ENCODE measurements around the gene KSR1.

Gene KSR1

GRCh38 chr17:27618417-27618816 lies 162.2 kb downstream of the KSR1 start:
- Histone ChIP-seq H3K4ac (ENCODE audit: low read length) (no peak overlapping the region), H3K4me1 (ENCODE audit: control insufficient read depth in 2 of 2, insufficient read depth in 1 of 2, low read depth in 1 of 2, low read length in 2 of 2) (peaks cover 0 to 1% of the 10 kb centered on the region in 2 donors), H3K18ac (ENCODE audit: low read length) (no peak overlapping the region), H3K4me3 (ENCODE audit: low read length in 2 of 2) (peak overlapping the region in 1 of 2 donors; percentile 35), H2BK5ac (ENCODE audit: low read length) (no peak overlapping the region), H3K9ac (ENCODE audit: low read depth, low read length, poor library complexity) (no peak overlapping the region), H2BK120ac (ENCODE audit: low read depth, low read length) (no peak overlapping the region), H3K27ac (replicated peaks; ENCODE audit: low read length) (no peak overlapping the region), H4K8ac (ENCODE audit: low read depth, low read length) (no peak overlapping the region), H3K79me1 (ENCODE audit: low read depth, low read length) (no peaks in the 10 kb centered on the region), H3K27me3 (ENCODE audit: control insufficient read depth in 3 of 3, insufficient read depth in 3 of 3, low read depth in 1 of 3, low read length in 3 of 3) (no peaks in the 10 kb centered on the region), H3K23ac (ENCODE audit: low read depth, low read length, poor library complexity) (no peak overlapping the region), H2AK5ac (ENCODE audit: low read depth, low read length) (no peak overlapping the region), H3K14ac (ENCODE audit: low read length) (no peak overlapping the region), H4K91ac (ENCODE audit: low read depth, low read length, poor library complexity) (no peak overlapping the region), H3K4me2 (ENCODE audit: insufficient read depth, low read length, poor library complexity, severe bottlenecking) (no peak overlapping the region), H3K36me3 (replicated peaks in 1 of 2; ENCODE audit: control insufficient read depth in 2 of 2, insufficient read depth in 2 of 2, low read length in 2 of 2) (peaks cover 23 to 31% of the 10 kb centered on the region in 2 donors), H2BK12ac (ENCODE audit: low read length) (no peak overlapping the region), H3K9me3 (replicated peaks in 1 of 2; ENCODE audit: control insufficient read depth in 2 of 2, insufficient read depth in 1 of 2, low read depth in 1 of 2, low read length in 2 of 2) (no peaks in the 10 kb centered on the region), H2BK15ac (ENCODE audit: low read length) (no peak overlapping the region), H2AFZ (ENCODE audit: low read length) (no peak overlapping the region)
- WGBS, 2 donors (ENCODE audit: extremely low coverage in 2 of 2, insufficient read length in 2 of 2, insufficient replicate concordance in 1 of 2), result no CpG with 5 or more reads among the region's 8 CpGs
- DNase-seq (ENCODE audit: low spot score), result no peak

- H3K4me2 ChIP-seq (ENCODE audit: insufficient read depth, low read length, poor library complexity, severe bottlenecking), result no peak overlapping the region
- no peaks in the 10 kb centered on the region for H3K9me3 ChIP-seq (replicated peaks in 1 of 2; ENCODE audit: control insufficient read depth in 2 of 2, insufficient read depth in 1 of 2, low read depth in 1 of 2, low read length in 2 of 2)
- H3K9ac ChIP-seq (ENCODE audit: low read depth, low read length, poor library complexity), result no peak overlapping the region
- H3K27ac ChIP-seq (replicated peaks; ENCODE audit: low read length), result no peak overlapping the region
- H3K27me3 ChIP-seq (ENCODE audit: control insufficient read depth in 3 of 3, insufficient read depth in 3 of 3, low read depth in 1 of 3, low read length in 3 of 3), result no peaks in the 10 kb centered on the region
- H3K36me3 ChIP-seq (replicated peaks in 1 of 2; ENCODE audit: control insufficient read depth in 2 of 2, insufficient read depth in 2 of 2, low read length in 2 of 2), result peaks cover 29 to 36% of the 10 kb centered on the region in 2 donors
- H2BK12ac ChIP-seq (ENCODE audit: low read length), result no peak overlapping the region
- WGBS, 2 donors (ENCODE audit: extremely low coverage in 2 of 2, insufficient read length in 2 of 2, insufficient replicate concordance in 1 of 2), result no CpG with 5 or more reads among the region's 9 CpGs
- no peak overlapping the region for H3K23ac ChIP-seq (ENCODE audit: low read depth, low read length, poor library complexity)
- H2AK5ac ChIP-seq (ENCODE audit: low read depth, low read length), result no peak overlapping the region
- H2BK120ac ChIP-seq (ENCODE audit: low read depth, low read length), result no peak overlapping the region
- H2AFZ ChIP-seq (ENCODE audit: low read length), result no peak overlapping the region
- H3K18ac ChIP-seq (ENCODE audit: low read length), result no peak overlapping the region
- no peak overlapping the region for H3K4ac ChIP-seq (ENCODE audit: low read length)
- DNase-seq (ENCODE audit: low spot score), result no peak
- no peak overlapping the region for H4K91ac ChIP-seq (ENCODE audit: low read depth, low read length, poor library complexity)
- no peak overlapping the region for H2BK15ac ChIP-seq (ENCODE audit: low read length)
- no peak overlapping the region for H3K14ac ChIP-seq (ENCODE audit: low read length)
- no peak overlapping the region for H3K4me3 ChIP-seq (ENCODE audit: low read length in 2 of 2)
- no peak overlapping the region for H2BK5ac ChIP-seq (ENCODE audit: low read length)
- peaks cover 0 to 1% of the 10 kb centered on the region in 2 donors for H3K4me1 ChIP-seq (ENCODE audit: control insufficient read depth in 2 of 2, insufficient read depth in 1 of 2, low read depth in 1 of 2, low read length in 2 of 2)
- no peaks in the 10 kb centered on the region for H3K79me1 ChIP-seq (ENCODE audit: low read depth, low read length)
- H4K8ac ChIP-seq (ENCODE audit: low read depth, low read length), result no peak overlapping the region
Observed at GRCh38 chr17:27620721-27621120, 164.5 kb downstream of the KSR1 start.

GRCh38 chr17:27621536-27621935 lies 165.3 kb downstream of the KSR1 start:
- Histone ChIP-seq H2BK120ac (ENCODE audit: low read depth, low read length) (no peak overlapping the region), H3K4ac (ENCODE audit: low read length) (no peak overlapping the region), H3K14ac (ENCODE audit: low read length) (no peak overlapping the region), H3K9ac (ENCODE audit: low read depth, low read length, poor library complexity) (peak overlapping the region; percentile 34), H2BK15ac (ENCODE audit: low read length) (no peak overlapping the region), H4K91ac (ENCODE audit: low read depth, low read length, poor library complexity) (no peak overlapping the region), H3K79me1 (ENCODE audit: low read depth, low read length) (no peaks in the 10 kb centered on the region), H3K27ac (replicated peaks; ENCODE audit: low read length) (no peak overlapping the region), H3K36me3 (replicated peaks in 1 of 2; ENCODE audit: control insufficient read depth in 2 of 2, insufficient read depth in 2 of 2, low read length in 2 of 2) (peaks cover 29 to 36% of the 10 kb centered on the region in 2 donors), H2BK12ac (ENCODE audit: low read length) (no peak overlapping the region), H3K4me2 (ENCODE audit: insufficient read depth, low read length, poor library complexity, severe bottlenecking) (no peak overlapping the region), H3K23ac (ENCODE audit: low read depth, low read length, poor library complexity) (no peak overlapping the region), H3K4me1 (ENCODE audit: control insufficient read depth in 2 of 2, insufficient read depth in 1 of 2, low read depth in 1 of 2, low read length in 2 of 2) (peaks cover 0 to 1% of the 10 kb centered on the region in 2 donors), H4K8ac (ENCODE audit: low read depth, low read length) (no peak overlapping the region), H2BK5ac (ENCODE audit: low read length) (no peak overlapping the region), H3K9me3 (replicated peaks in 1 of 2; ENCODE audit: control insufficient read depth in 2 of 2, insufficient read depth in 1 of 2, low read depth in 1 of 2, low read length in 2 of 2) (no peaks in the 10 kb centered on the region), H3K4me3 (ENCODE audit: low read length in 2 of 2) (no peak overlapping the region), H3K18ac (ENCODE audit: low read length) (no peak overlapping the region), H2AK5ac (ENCODE audit: low read depth, low read length) (no peak overlapping the region), H2AFZ (ENCODE audit: low read length) (no peak overlapping the region), H3K27me3 (ENCODE audit: control insufficient read depth in 3 of 3, insufficient read depth in 3 of 3, low read depth in 1 of 3, low read length in 3 of 3) (no peaks in the 10 kb centered on the region)
- no peak for DNase-seq (ENCODE audit: low spot score)
- WGBS, 2 donors (ENCODE audit: extremely low coverage in 2 of 2, insufficient read length in 2 of 2, insufficient replicate concordance in 1 of 2), result no CpG with 5 or more reads among the region's 4 CpGs

GRCh38 chr17:27621942-27622559 lies 165.8 kb downstream of the KSR1 start:
- Histone ChIP-seq H2BK12ac (ENCODE audit: low read length) (no peak overlapping the region), H3K79me1 (ENCODE audit: low read depth, low read length) (no peaks in the 10 kb centered on the region), H3K36me3 (replicated peaks in 1 of 2; ENCODE audit: control insufficient read depth in 2 of 2, insufficient read depth in 2 of 2, low read length in 2 of 2) (peaks cover 26 to 31% of the 10 kb centered on the region in 2 donors), H3K4me2 (ENCODE audit: insufficient read depth, low read length, poor library complexity, severe bottlenecking) (no peak overlapping the region), H3K4me3 (ENCODE audit: low read length in 2 of 2) (no peak overlapping the region), H3K14ac (ENCODE audit: low read length) (no peak overlapping the region), H4K91ac (ENCODE audit: low read depth, low read length, poor library complexity) (no peak overlapping the region), H2BK15ac (ENCODE audit: low read length) (no peak overlapping the region), H3K9ac (ENCODE audit: low read depth, low read length, poor library complexity) (no peak overlapping the region), H3K27ac (replicated peaks; ENCODE audit: low read length) (no peak overlapping the region), H2BK120ac (ENCODE audit: low read depth, low read length) (no peak overlapping the region), H4K8ac (ENCODE audit: low read depth, low read length) (no peak overlapping the region), H2BK5ac (ENCODE audit: low read length) (no peak overlapping the region), H3K9me3 (replicated peaks in 1 of 2; ENCODE audit: control insufficient read depth in 2 of 2, insufficient read depth in 1 of 2, low read depth in 1 of 2, low read length in 2 of 2) (no peaks in the 10 kb centered on the region), H2AFZ (ENCODE audit: low read length) (no peak overlapping the region), H3K4me1 (ENCODE audit: control insufficient read depth in 2 of 2, insufficient read depth in 1 of 2, low read depth in 1 of 2, low read length in 2 of 2) (peaks cover 0 to 1% of the 10 kb centered on the region in 2 donors), H3K23ac (ENCODE audit: low read depth, low read length, poor library complexity) (no peak overlapping the region), H3K18ac (ENCODE audit: low read length) (no peak overlapping the region), H2AK5ac (ENCODE audit: low read depth, low read length) (no peak overlapping the region), H3K4ac (ENCODE audit: low read length) (no peak overlapping the region), H3K27me3 (ENCODE audit: control insufficient read depth in 3 of 3, insufficient read depth in 3 of 3, low read depth in 1 of 3, low read length in 3 of 3) (no peaks in the 10 kb centered on the region)
- no CpG with 5 or more reads among the region's 10 CpGs for WGBS, 2 donors (ENCODE audit: extremely low coverage in 2 of 2, insufficient read length in 2 of 2, insufficient replicate concordance in 1 of 2)
- no peak for DNase-seq (ENCODE audit: low spot score)
